Activated T-helper 1 cell treated with anti-CD3 and anti-CD28 coated beads, Interleukin-2, amount 50 U/mL, for 16 hours (primary cell): ENCODE data around the gene IL24.

Source experiments
- DNase-seq, 2 donors: peaks; one replicate each; pipeline ENCODE4 v3.0.0-alpha.2; 2020; ENCODE audit warnings: low read depth in 1 of 2, low spot score in 1 of 2

IL24 gene

DNA sequence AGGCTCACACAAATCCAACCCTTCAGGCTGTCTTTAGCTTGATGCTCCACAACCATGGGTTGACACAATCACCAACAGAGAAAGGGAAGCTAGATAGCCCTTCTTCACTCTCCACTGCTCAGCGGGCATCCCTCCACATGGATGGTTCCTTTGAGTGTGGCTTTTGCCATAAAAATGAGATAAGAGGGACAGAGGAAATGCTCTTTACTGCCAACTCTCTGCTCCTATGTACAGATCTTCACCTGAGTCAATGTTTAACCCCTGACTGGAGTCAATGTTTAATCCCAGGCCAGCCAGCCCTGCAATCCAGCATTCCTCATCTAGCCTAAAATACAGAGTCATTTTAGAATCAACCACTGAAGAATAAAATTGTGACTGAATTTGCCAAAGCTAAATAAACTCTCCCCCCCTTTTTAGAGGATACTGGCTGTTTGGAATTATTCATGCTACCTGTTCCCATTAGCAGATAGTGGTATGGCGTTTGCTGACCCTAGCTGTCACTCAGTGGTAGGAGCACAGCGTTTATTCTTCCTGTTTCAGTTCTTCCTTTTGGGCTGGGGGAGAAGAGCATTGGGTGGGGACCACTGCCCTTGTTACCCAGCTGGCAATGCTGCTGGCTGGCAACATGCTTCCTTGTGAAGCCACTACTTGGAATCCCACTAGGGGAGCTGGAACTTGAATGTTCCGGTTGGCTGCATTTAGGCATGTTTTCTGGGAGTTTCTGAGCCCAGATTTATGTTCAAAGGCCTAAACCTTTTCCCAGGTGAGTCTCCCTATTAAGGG, 54.3 kb downstream of the IL24 start:
- no peak for DNase-seq

DNA sequence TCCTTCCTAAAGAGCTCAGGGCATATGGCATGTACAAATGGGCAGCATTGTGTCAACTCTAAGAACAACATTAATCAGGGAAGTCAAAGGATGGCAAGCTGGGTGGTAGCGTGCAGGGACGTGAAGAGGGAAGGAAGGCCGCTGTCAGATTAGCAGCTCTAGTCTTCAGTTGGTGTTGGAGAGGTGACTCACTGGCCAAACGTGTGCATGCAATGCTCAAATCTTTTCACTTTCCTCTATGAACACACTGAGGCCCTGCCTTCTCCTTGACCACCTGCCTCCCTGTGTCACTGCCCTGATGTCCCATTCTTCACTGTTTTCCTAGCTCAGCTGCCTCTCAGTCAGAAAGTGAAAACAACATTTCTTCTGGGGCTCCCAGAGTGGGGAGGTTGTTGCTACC, 54.9 kb downstream of the IL24 start:
- DNase-seq, result no peak

- no peak for DNase-seq
Observed at GRCh38 chr1:206953126-206953525, 55.9 kb downstream of the IL24 start.

- no peak for DNase-seq
Observed at GRCh38 chr1:206953626-206954025, 56.4 kb downstream of the IL24 start.
